PC-3 (cell line): ENCODE measurements around the gene C1orf52. TPM values are rescaled to one million over a fixed set of nuclear protein-coding genes. Genes with fewer than 3 reads are reported as not detected.

Experiments used
- ATAC-seq: fragments of 200-7000 bp; cut with Tn5 transposase; 2 replicates; pipeline ENCODE4 v1.9.1; 2020; ENCODE audit warnings: mild to moderate bottlenecking, moderate library complexity
- BruUV-seq: library from RNA; stranded (reverse); fragments of 400-500 nt; replicated peaks from 2 replicates; lab custom pipeline; 2021; lab: Mats Ljungman, UMichigan
- CTCF ChIA-PET: fragments of 300-600 bp; sonication (Branson Sonifier 250); formaldehyde crosslinking; loops from one replicate; lab custom pipeline; 2022; ENCODE audit warnings: antibody characterized with exemption; lab: Charles Lee
- POLR2A ChIA-PET: fragments of 300-600 bp; sonication (Branson Sonifier 250); formaldehyde crosslinking; loops from one replicate; lab custom pipeline; 2022; ENCODE audit warnings: antibody characterized with exemption; ENCODE audit not compliant: unreplicated experiment; lab: Charles Lee
- DNase-seq: peaks from one replicate; pipeline ENCODE4 v3.0.0-alpha.2; 2015
- H2AFZ ChIP-seq: fragments of 300-600 bp; sonication (generic); 2 replicates; pipeline ENCODE4 v1.6.0; 2016; ENCODE audit warnings: antibody characterized with exemption, low read length
- H3F3A ChIP-seq: fragments of 300-600 bp; sonication (generic); one replicate; pipeline ENCODE4 v1.6.0; 2017; ENCODE audit warnings: antibody characterized with exemption, low read length, control low read depth, mild to moderate bottlenecking; ENCODE audit not compliant: unreplicated experiment
- H3K27ac ChIP-seq: fragments of 300-600 bp; sonication (generic); 2 replicates; pipeline ENCODE4 v1.5.1; 2016; ENCODE audit warnings: mild to moderate bottlenecking, low read length
- H3K27me3 ChIP-seq: fragments of 300-600 bp; sonication (generic); 2 replicates; pipeline ENCODE4 v1.6.1; 2016; ENCODE audit warnings: low read length, mixed read lengths
- H3K36me3 ChIP-seq: fragments of 300-600 bp; sonication (generic); 2 replicates; pipeline ENCODE4 v1.6.1; 2016; ENCODE audit warnings: low read depth, mixed run types, low read length, mixed read lengths
- H3K4me1 ChIP-seq: fragments of 300-600 bp; sonication (generic); 2 replicates; pipeline ENCODE4 v1.5.1; 2016; ENCODE audit warnings: low read length; ENCODE audit not compliant: insufficient read depth
- H3K4me2 ChIP-seq: fragments of 300-600 bp; sonication (generic); 2 replicates; pipeline ENCODE4 v1.6.0; 2016; ENCODE audit warnings: low read length
- H3K4me3 ChIP-seq: fragments of 300-600 bp; sonication (generic); 2 replicates; pipeline ENCODE4 v1.5.1; 2016; ENCODE audit warnings: mild to moderate bottlenecking, low read length, mixed read lengths
- H3K79me2 ChIP-seq: fragments of 300-600 bp; sonication (generic); 2 replicates; pipeline ENCODE4 v1.6.1; 2017; ENCODE audit warnings: low read length, mixed read lengths
- H3K9ac ChIP-seq: fragments of 300-600 bp; sonication (generic); 2 replicates; pipeline ENCODE4 v1.6.0; 2016; ENCODE audit warnings: mild to moderate bottlenecking, low read length
- H3K9me2 ChIP-seq: fragments of 300-600 bp; sonication (generic); replicated peaks from 2 replicates; pipeline ENCODE4 v1.6.1; 2016; ENCODE audit warnings: mixed run types, low read length, mixed read lengths
- H3K9me3 ChIP-seq: fragments of 300-600 bp; sonication (generic); 2 replicates; pipeline ENCODE4 v1.6.1; 2016; ENCODE audit warnings: low read length, mixed read lengths
- H4K20me1 ChIP-seq: fragments of 300-600 bp; sonication (generic); 2 replicates; pipeline ENCODE4 v1.6.1; 2016; ENCODE audit warnings: low read length, mixed read lengths
- EZH2 ChIP-seq: fragments of 300-600 bp; sonication (generic); IDR thresholded peaks from one replicate; pipeline ENCODE4 v1.6.1; 2017; ENCODE audit warnings: antibody characterized with exemption, mild to moderate bottlenecking, low read length; ENCODE audit not compliant: unreplicated experiment
- EZH2phosphoT487 ChIP-seq: fragments of 300-600 bp; sonication (generic); IDR thresholded peaks from 2 replicates; pipeline ENCODE4 v1.6.1; 2018; ENCODE audit warnings: mild to moderate bottlenecking, antibody characterized with exemption, low read length, borderline replicate concordance
- intact Hi-C: fragments of 100-400 bp; cut with micrococcal nuclease; formaldehyde crosslinking; loops from 2 replicates; pipeline ENCODE4 v1.9.0; 2023
- total RNA-seq: library from RNA; depleted of rRNA; stranded (reverse); fragments of >200 nt; gene quantifications from 2 replicates; pipeline ENCODE4 v1.2.3, GENCODE V29; 2014
- TF ChIP-seq, protein P1 (sequence below): fragments of 300-600 bp; sonication (generic); conservative IDR thresholded peaks from 2 replicates; pipeline ENCODE4 v1.5.1; 2017; ENCODE audit warnings: antibody characterized with exemption, low read depth, mild to moderate bottlenecking, low read length

C1orf52 gene
- total RNA-seq, 1 experiment from 2014 or later: 59.9 TPM

DNA sequence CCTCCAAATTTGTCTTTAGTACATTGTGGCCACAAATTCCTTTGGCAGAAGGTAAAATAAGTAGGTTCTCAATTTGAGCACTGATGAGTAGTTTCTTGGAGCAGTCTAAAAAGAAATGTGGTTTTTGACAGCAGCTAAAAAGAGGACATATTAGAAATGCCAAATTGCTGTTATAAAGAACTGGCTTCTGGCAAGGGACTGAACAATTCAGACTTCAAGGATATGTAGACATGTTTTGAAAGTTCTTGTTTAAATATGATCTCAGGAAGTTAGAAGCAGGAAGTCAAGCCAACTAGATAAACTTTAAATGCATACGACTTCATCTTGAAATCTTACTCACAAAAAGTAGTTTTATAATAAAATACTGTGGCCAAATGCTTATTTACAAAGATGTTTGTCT lies 18.8 kb downstream of the C1orf52 start:
- H2AFZ ChIP-seq: peak overlapping the region; percentile 61
- H3F3A ChIP-seq: no peaks in the 10 kb centered on the region
- intact Hi-C loops: loop anchor here (1.0 to 5.0 kb wide), 2 partner anchors 38 to 131 kb away; partner anchors contain the start of gene SYDE2
- H3K4me1 ChIP-seq: peaks cover 21% of the 10 kb centered on the region
- ATAC-seq (no peak), DNase-seq (no peak)
- no peak overlapping the region for H3K4me2 ChIP-seq
- ChIA-PET POLR2A (no interaction called here), CTCF (interaction anchor here (0.6 to 1.1 kb wide), 8 partner anchors 14 to 296 kb away, joined by 3 to 8 read pairs (median 4); no protein-coding TSS in a partner anchor)
- no peaks in the 10 kb centered on the region for H3K27me3 ChIP-seq
- no TSS peak for BruUV-seq
- H4K20me1 ChIP-seq: no peaks in the 10 kb centered on the region
- no peaks in the 10 kb centered on the region for H3K36me3 ChIP-seq
- no peak overlapping the region for H3K27ac ChIP-seq
- TF ChIP-seq, protein P1, sequence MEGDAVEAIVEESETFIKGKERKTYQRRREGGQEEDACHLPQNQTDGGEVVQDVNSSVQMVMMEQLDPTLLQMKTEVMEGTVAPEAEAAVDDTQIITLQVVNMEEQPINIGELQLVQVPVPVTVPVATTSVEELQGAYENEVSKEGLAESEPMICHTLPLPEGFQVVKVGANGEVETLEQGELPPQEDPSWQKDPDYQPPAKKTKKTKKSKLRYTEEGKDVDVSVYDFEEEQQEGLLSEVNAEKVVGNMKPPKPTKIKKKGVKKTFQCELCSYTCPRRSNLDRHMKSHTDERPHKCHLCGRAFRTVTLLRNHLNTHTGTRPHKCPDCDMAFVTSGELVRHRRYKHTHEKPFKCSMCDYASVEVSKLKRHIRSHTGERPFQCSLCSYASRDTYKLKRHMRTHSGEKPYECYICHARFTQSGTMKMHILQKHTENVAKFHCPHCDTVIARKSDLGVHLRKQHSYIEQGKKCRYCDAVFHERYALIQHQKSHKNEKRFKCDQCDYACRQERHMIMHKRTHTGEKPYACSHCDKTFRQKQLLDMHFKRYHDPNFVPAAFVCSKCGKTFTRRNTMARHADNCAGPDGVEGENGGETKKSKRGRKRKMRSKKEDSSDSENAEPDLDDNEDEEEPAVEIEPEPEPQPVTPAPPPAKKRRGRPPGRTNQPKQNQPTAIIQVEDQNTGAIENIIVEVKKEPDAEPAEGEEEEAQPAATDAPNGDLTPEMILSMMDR: no peak
- TF ChIP-seq EZH2phosphoT487 (no peak), EZH2 (no peak)
- no peak overlapping the region for H3K9ac ChIP-seq
- H3K9me3 ChIP-seq: no peaks in the 10 kb centered on the region
- H3K9me2 ChIP-seq: no peaks in the 10 kb centered on the region
- H3K79me2 ChIP-seq: no peaks in the 10 kb centered on the region
- no peak overlapping the region for H3K4me3 ChIP-seq

DNA sequence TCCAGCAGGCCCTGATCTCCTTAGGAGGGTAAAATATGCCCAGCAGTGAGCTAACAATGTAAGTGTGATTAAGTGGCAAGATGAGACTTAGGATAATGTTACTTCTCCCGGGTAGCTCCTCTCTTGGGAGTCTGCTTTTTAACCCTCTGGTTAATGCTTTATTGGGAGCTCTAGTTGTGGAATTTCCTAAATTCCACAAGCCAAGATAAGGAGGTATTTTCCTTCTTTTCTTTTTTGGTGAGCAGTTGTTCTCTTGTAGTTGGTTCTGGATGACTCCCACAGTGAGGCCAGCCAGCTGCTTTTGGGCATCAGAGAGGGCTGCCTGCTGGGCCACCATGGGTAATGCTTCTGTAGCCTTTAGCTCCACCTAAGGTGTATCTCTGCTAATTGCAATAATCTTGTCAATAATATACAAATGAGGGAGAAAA lies 19.3 kb downstream of the C1orf52 start:
- no peaks in the 10 kb centered on the region for H3K9me2 ChIP-seq
- H4K20me1 ChIP-seq: no peaks in the 10 kb centered on the region
- ChIA-PET POLR2A (no interaction called here), CTCF (interaction anchor here (0.7 to 1.1 kb wide), 7 partner anchors 14 to 295 kb away, joined by 3 to 8 read pairs (median 5); no protein-coding TSS in a partner anchor)
- ATAC-seq (peak; percentile 82), DNase-seq (peak; percentile 51)
- H2AFZ ChIP-seq: peak overlapping the region; percentile 61
- no peaks in the 10 kb centered on the region for H3K9me3 ChIP-seq
- no peak overlapping the region for H3K4me2 ChIP-seq
- H3K27me3 ChIP-seq: no peaks in the 10 kb centered on the region
- H3K4me3 ChIP-seq: no peak overlapping the region
- BruUV-seq: no TSS peak
- no peaks in the 10 kb centered on the region for H3K79me2 ChIP-seq
- intact Hi-C loops: loop anchor here (1.0 to 5.0 kb wide), 2 partner anchors 38 to 131 kb away; partner anchors contain the start of gene SYDE2
- H3F3A ChIP-seq: no peaks in the 10 kb centered on the region
- peaks cover 17% of the 10 kb centered on the region for H3K4me1 ChIP-seq
- no peaks in the 10 kb centered on the region for H3K36me3 ChIP-seq
- H3K27ac ChIP-seq: no peak overlapping the region
- no peak overlapping the region for H3K9ac ChIP-seq
- no peak for TF ChIP-seq EZH2phosphoT487
- TF ChIP-seq, protein P1: peak; percentile 65
- no peak for TF ChIP-seq EZH2

DNA sequence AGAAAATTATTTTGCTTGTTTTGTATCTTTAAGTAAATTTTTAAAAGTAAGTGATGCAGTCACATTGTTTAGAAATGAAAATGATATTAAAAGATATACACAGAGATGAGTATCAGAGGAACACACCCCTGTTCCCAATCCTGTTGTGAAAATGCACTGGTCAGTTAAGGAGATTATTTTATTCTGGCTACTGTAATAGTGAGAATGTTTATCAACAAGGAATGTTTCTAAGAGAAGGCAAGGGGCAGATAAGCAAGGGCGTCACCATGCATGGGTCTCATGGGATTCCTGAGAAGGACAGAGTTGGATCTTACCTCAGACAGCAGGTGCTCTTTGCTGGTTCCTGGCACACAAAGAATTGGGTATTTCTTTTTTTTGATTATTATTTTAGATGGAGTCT lies 21.8 kb downstream of the C1orf52 start:
- TF ChIP-seq, protein P1: no peak
- no peak for TF ChIP-seq EZH2phosphoT487
- TF ChIP-seq EZH2: no peak
- no peaks in the 10 kb centered on the region for H3K36me3 ChIP-seq
- DNase-seq: no peak
- no peak overlapping the region for H3K27ac ChIP-seq
- no peaks in the 10 kb centered on the region for H3K27me3 ChIP-seq
- H3K4me3 ChIP-seq: no peak overlapping the region
- ChIA-PET CTCF (no interaction called here), POLR2A (no interaction called here)
- H2AFZ ChIP-seq: no peak overlapping the region
- H3K79me2 ChIP-seq: no peaks in the 10 kb centered on the region
- no TSS peak for BruUV-seq
- 0 out of 2 replicates have a peak, but pooled peaks cover 4% of the 10 kb centered on the region for H3K4me1 ChIP-seq
- ATAC-seq: no peak
- no peaks in the 10 kb centered on the region for H3K9me2 ChIP-seq
- no peaks in the 10 kb centered on the region for H3F3A ChIP-seq
- H3K9me3 ChIP-seq: no peaks in the 10 kb centered on the region
- no peak overlapping the region for H3K4me2 ChIP-seq
- intact Hi-C loops: no loop called here
- no peak overlapping the region for H3K9ac ChIP-seq
- no peaks in the 10 kb centered on the region for H4K20me1 ChIP-seq
